Activated T-helper 1 cell treated with anti-CD3 and anti-CD28 coated beads, Interleukin-12 subunit alpha, Interleukin-12 subunit beta, Interleukin-2, Interleukin-4 antibody, amounts not matched to agents 30 ng/mL and 10 ng/mL and 1 ng/mL, durations not matched to agents 14 hours and 24 hours and 36 hours (primary cell): ENCODE results near the gene PAPSS2. TPM values are rescaled to one million over a fixed set of nuclear protein-coding genes. Genes with fewer than 3 reads are reported as not detected.

Source experiments
- DNase-seq: peaks from one replicate; pipeline ENCODE4 v3.0.0; 2021; ENCODE audit warnings: low spot score
- H3K27ac Mint-ChIP-seq: one replicate; pipeline ENCODE4 v1.8.0; 2021; ENCODE audit warnings: mild to moderate bottlenecking, mixed read lengths
- H3K27me3 Mint-ChIP-seq: one replicate; pipeline ENCODE4 v1.8.0; 2022; ENCODE audit warnings: mild to moderate bottlenecking, moderate library complexity, mixed read lengths; ENCODE audit not compliant: insufficient read depth
- H3K36me3 Mint-ChIP-seq: one replicate; pipeline ENCODE4 v1.8.0; 2021; ENCODE audit warnings: low read depth, mixed read lengths
- H3K4me1 Mint-ChIP-seq: one replicate; pipeline ENCODE4 v1.8.0; 2021; ENCODE audit warnings: low read depth, mixed read lengths
- H3K4me3 Mint-ChIP-seq: one replicate; pipeline ENCODE4 v1.8.0; 2021; ENCODE audit warnings: mild to moderate bottlenecking, moderate library complexity, mixed read lengths
- H3K9me3 Mint-ChIP-seq: one replicate; pipeline ENCODE4 v1.8.0; 2021; ENCODE audit warnings: mixed read lengths
- intact Hi-C: fragments of 100-400 bp; cut with micrococcal nuclease; formaldehyde crosslinking; loops from one replicate; pipeline ENCODE4 v1.15.1; 2024
- total RNA-seq: library from RNA; stranded (reverse); gene quantifications from 2 replicates; pipeline ENCODE4 v1.2.3, GENCODE V29; 2022

Gene PAPSS2
- total RNA-seq, 1 donor from 2014 or later: 0.21 TPM

DNA sequence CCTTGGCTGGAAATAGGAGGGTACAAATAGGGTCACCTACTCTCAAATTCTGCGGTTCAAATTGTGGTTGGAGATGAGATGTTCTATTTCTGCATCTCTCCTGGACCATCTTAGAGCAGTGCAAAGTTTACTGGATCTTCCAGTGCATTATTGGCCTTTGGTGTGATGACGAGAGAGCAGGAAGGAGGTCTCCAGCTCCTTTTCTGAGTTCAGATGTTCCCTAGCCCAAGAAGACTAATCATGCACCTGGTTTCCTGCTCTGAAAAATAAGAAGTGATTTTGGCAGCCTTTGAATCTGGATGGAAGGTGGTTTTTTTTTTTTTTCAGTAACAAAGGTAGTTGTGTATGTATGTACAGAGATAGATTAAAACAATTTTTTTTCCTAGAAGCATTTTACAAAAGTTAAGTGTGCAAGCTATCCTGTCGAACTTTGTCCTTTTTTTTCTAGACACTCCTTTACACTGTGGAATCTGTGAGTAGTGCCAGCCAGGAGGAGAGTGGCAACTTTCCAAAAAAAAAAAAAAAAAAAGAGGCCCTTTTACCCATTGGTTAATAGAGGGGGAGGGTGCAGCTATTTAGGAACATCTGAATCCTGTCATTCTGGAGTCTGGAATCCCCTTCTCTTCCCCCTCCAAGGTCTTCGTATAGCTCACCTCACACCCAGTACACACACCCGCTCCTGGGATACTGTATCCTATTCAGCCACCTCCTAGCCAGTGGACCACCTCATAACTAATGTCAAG is 26.3 kb downstream of the PAPSS2 start:
- DNase-seq: no peak
- Mint-ChIP-seq H3K36me3 (no peaks in the 10 kb centered on the region), H3K27ac (no peak overlapping the region), H3K4me1 (no peaks in the 10 kb centered on the region), H3K9me3 (no peaks in the 10 kb centered on the region), H3K4me3 (no peak overlapping the region), H3K27me3 (no peaks in the 10 kb centered on the region)
- intact Hi-C loops: no loop called here

DNA sequence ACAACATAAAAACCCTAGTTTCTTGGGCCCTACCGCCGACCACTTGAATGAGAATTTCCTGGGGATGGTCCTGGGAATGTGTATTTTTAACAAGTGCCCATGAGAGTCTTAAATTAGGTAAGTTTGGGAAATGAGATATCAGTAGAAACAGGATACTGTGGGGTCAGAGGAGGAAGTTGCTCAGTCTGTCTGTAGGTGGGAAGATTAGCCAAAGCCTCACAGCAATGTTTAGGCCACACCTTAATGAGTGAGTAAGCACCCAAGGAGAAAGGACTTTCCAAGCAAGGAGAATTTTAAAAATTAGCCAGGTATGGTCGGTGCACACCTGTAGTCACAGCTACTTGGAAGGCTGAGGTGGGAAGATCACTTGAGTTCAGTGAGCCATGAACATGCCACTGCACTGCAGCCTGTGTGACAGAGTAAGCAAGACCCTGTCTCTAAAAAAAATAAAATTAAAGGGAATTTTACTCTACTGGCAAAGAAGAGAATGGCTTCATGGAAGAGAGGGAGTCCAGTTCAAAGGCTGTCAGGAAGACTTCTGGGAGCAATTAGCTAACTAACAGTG is 31.9 kb downstream of the PAPSS2 start:
- Mint-ChIP-seq H3K4me3 (no peak overlapping the region), H3K27ac (no peak overlapping the region), H3K27me3 (peaks cover 16% of the 10 kb centered on the region), H3K36me3 (no peaks in the 10 kb centered on the region), H3K4me1 (no peaks in the 10 kb centered on the region), H3K9me3 (no peaks in the 10 kb centered on the region)
- no peak for DNase-seq
- intact Hi-C loops: no loop called here

DNA sequence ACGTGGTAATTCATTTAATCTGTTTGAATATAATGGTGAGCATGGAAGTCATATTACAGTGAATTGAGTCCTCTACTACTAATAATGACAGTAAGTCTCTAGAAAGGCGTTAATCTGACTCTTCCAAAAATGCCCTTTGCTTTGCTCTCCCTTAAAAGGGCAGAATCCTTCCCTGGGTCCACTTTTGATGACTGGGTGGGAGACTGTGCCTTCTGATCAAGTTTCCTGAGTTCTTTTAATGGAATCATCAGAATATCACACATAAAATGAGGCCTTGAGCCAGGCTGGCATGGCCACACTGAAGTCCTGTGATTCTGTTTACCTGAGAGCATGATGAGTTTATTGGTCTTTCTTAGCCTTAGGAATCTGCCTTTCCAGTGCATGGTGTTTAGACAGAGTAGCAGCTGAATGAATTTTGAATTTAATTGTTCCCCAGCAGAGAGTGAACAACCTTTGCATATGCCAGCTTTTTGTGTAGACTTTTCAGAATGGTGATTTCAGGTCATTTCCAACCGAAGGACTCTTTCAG is 33.3 kb downstream of the PAPSS2 start:
- no peaks in the 10 kb centered on the region for H3K36me3 Mint-ChIP-seq
- H3K4me1 Mint-ChIP-seq: no peaks in the 10 kb centered on the region
- no peak overlapping the region for H3K4me3 Mint-ChIP-seq
- H3K27ac Mint-ChIP-seq: no peak overlapping the region
- no peak for DNase-seq
- intact Hi-C loops: no loop called here
- peaks cover 17% of the 10 kb centered on the region for H3K27me3 Mint-ChIP-seq
- no peaks in the 10 kb centered on the region for H3K9me3 Mint-ChIP-seq

DNA sequence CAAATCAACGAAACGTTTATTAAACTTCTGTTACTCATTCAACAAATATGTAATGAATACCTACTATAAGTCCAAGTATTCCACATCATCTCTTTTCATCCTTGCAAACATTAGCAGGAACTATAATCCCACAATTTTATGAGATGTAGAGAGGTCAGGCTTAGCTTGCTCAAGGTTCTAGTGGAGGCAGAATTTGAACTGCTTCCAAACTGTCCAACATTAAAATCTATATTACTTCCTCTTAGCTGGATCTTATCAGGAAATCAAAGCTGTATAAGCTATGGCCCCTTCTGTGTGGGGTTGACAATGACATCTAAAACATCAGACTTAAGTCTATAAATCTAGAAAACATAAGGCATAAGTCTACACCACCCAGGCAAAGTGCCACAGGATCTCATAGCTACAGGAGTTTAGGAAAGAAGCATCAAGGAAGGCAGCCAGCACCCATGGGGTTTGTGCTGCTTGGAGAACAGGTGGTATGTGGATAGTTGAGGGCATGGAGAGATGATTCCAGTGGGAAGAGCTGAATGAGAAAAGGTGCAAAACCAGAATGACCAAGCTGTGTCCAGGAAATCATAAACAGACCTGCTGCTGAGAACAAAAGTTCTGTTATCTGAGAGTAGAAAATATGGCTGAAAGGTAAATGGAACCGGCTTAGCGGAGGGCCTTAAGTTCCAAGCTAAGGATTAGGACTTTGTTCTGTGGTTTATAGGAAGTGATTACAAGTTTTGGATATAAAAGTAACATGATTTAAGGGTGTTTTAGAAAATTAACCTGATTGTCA is 34.5 kb downstream of the PAPSS2 start:
- intact Hi-C loops: no loop called here
- H3K27me3 Mint-ChIP-seq: peaks cover 18% of the 10 kb centered on the region
- H3K4me3 Mint-ChIP-seq: no peak overlapping the region
- no peaks in the 10 kb centered on the region for H3K4me1 Mint-ChIP-seq
- H3K9me3 Mint-ChIP-seq: no peaks in the 10 kb centered on the region
- no peaks in the 10 kb centered on the region for H3K36me3 Mint-ChIP-seq
- no peak for DNase-seq
- no peak overlapping the region for H3K27ac Mint-ChIP-seq

DNA sequence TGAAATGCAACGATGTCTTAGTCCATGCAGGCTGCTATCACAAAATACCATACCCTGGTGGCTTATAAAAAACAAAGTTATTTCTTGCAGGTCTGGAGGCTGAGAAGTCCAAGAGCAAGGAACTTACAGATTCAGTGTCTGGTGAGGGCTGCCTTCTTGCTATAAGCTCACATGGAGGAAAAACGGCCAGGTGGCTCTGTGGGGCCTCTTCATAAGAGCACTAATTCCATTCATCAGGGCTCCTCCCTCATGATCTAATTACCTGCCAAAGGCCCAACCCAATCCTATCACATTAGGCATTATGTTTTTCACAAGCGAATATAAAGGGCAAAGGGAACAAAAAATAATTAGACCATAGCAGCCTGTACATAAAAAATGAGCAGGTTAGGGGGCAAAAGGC is 35.4 kb downstream of the PAPSS2 start:
- intact Hi-C loops: no loop called here
- no peak overlapping the region for H3K4me3 Mint-ChIP-seq
- no peak overlapping the region for H3K27ac Mint-ChIP-seq
- H3K36me3 Mint-ChIP-seq: no peaks in the 10 kb centered on the region
- no peaks in the 10 kb centered on the region for H3K4me1 Mint-ChIP-seq
- H3K27me3 Mint-ChIP-seq: peaks cover 18% of the 10 kb centered on the region
- DNase-seq: no peak
- H3K9me3 Mint-ChIP-seq: no peaks in the 10 kb centered on the region

DNA sequence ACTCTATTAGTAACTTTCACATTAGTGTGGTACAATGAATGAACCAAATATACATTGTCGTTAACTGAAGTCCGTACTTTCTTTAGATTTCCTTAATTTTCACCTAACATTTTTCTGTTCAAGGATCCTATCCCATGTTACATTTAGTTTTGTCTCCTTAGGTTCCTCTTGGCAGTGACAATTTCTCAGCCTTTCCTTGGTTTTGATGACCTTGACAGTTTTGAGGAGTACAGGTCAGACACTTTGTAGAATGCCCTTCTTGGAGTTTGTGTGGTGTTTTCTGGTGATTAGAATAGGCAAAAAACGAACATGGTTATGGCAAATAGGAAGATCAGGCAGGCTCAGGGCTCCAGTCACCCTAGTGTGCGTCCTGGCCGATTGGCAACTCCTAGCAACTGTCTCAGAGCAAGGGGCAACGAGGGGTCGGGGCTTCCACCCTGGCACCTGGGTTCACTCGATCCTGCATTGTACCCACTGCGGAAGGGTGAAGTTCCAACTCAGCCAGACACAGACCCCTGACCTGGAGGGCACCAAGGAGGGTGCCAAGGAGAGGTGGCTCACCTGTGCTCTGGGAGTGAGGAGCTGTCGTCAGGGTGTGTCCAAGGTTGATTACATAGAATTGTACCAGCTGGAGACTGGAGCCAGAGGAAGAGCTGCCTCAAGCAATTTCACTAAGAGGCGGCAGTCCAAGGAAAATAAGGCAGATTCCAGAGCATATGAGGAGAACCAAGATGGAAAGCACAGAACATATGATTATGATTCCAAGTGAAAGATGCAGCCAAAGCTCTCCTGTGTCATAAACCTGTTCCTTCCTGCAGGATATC is 37.5 kb downstream of the PAPSS2 start:
- no peak for DNase-seq
- H3K9me3 Mint-ChIP-seq: no peaks in the 10 kb centered on the region
- H3K4me1 Mint-ChIP-seq: no peaks in the 10 kb centered on the region
- no peak overlapping the region for H3K4me3 Mint-ChIP-seq
- peaks cover 21% of the 10 kb centered on the region for H3K27me3 Mint-ChIP-seq
- H3K27ac Mint-ChIP-seq: no peak overlapping the region
- H3K36me3 Mint-ChIP-seq: no peaks in the 10 kb centered on the region
- intact Hi-C loops: no loop called here

DNA sequence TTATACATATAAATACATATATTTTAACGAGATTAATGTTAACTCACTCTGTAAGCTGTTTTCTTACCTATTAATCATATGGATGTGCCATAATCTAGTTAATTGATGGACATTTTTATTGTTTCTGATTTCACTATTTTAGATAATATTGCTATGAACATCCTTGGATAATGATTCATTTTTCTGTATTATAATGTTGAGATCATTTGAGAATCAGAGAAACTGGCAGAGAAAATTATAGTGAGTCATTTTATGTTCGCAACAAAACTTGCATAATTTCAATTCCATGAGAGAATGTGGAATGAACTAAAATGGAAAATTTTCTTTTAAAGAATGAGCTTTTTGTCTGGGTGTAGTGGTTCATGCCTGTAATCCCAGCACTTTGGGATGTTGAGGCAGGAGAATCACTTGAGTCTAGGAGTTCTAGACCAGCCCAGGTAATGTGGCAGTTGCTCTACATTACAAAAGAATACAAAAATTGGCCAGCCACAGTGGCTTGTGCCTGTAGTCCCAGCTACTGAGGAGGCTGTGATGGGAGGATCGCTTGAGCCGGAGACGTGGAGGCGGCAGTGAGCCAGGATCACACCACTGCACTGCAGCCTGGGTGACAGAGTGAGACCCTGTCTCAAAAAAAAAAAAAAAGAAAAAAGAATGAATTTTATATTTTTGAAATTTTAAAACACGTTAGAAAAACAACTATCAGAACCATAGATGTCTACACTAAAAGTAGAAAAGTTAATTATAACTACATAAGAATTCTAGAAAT is 40.5 kb downstream of the PAPSS2 start:
- H3K4me3 Mint-ChIP-seq: no peak overlapping the region
- no peaks in the 10 kb centered on the region for H3K36me3 Mint-ChIP-seq

DNA sequence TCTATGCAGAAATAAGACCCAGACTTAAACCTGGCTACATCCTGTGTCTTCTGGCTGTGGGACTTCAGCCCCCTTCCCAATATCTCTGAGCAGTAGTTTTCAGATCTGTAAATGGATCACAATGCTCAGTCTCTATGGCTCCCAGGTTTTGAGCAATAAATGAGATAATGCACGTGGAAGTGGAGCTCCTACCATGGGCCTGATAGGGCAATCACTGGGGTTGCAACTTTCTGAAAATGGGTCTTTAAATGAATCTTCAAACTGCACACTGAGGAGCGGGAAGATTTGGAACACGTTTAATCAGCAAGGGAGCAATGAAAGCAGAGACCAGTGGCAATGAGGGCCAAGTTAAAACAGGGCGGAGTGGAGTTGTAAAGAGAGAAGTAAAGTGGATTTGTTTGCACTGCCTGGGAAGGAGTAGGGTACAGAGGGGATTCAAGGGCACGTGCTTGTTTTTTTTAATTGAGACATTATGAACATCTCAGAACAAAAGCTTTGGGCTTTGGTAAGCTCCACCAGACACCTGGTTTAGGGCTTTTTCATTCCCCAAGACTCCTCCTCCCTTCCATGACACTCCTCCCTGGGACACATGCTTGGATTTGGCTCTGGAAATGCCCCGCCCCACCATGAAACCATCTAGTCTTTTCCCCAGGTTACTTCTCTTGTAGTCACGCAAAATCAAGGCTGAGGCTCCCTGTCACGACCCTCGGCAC is 42.7 kb downstream of the PAPSS2 start:
- Mint-ChIP-seq H3K4me1 (no peaks in the 10 kb centered on the region), H3K27ac (no peak overlapping the region), H3K9me3 (no peaks in the 10 kb centered on the region), H3K27me3 (peaks cover 18% of the 10 kb centered on the region), H3K36me3 (no peaks in the 10 kb centered on the region), H3K4me3 (no peak overlapping the region)
- intact Hi-C loops: no loop called here
- no peak for DNase-seq

More for the DNA sequence above, 40.5 kb downstream of the PAPSS2 start:
- H3K4me1 Mint-ChIP-seq: no peaks in the 10 kb centered on the region
- intact Hi-C loops: no loop called here
- no peak for DNase-seq
- no peak overlapping the region for H3K27ac Mint-ChIP-seq
- H3K27me3 Mint-ChIP-seq: peaks cover 19% of the 10 kb centered on the region
- H3K9me3 Mint-ChIP-seq: no peaks in the 10 kb centered on the region

DNA sequence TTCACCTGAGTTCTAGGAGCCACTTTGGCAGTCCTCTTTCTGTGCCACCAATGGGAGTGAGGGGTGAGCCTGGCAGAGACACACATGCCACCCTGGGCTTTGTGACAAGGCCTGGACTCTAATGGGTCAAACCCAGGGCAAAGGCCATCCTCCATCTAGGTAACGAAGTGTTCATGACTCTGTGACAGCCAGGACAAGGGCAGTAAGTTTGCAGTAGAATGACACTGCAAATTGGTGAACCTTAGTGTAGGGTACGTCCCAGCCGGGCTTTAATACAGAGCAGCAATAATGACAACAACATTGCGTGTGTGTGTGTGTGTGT is 43.3 kb downstream of the PAPSS2 start:
- H3K27me3 Mint-ChIP-seq: peaks cover 18% of the 10 kb centered on the region
- intact Hi-C loops: no loop called here

DNA sequence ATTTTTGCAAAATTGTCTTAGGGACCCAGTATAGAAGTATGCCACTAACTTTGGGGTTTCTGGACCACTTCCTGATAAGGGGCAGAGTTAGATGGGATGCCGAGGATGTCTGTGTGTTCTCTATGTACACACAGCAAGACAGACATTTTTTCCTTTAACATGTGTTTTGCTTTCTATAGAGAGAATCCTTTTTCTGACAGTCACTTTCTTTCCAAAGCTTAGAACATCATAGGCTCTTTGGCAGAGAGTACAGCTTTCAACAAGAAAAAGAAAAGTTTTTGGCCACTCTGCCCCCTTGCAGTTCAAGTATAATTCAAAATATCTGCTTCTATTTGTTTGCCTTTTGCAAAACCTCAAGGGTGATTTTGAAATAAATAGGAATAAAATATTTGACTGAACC is 44.1 kb downstream of the PAPSS2 start:
- no peak overlapping the region for H3K4me3 Mint-ChIP-seq
- H3K9me3 Mint-ChIP-seq: no peaks in the 10 kb centered on the region
- H3K27me3 Mint-ChIP-seq: peaks cover 21% of the 10 kb centered on the region
- no peak for DNase-seq
- intact Hi-C loops: no loop called here
- no peaks in the 10 kb centered on the region for H3K36me3 Mint-ChIP-seq
- H3K4me1 Mint-ChIP-seq: no peaks in the 10 kb centered on the region
- no peak overlapping the region for H3K27ac Mint-ChIP-seq

More for the DNA sequence above, 43.3 kb downstream of the PAPSS2 start:
- Mint-ChIP-seq H3K4me3 (no peak overlapping the region), H3K36me3 (no peaks in the 10 kb centered on the region), H3K4me1 (no peaks in the 10 kb centered on the region), H3K9me3 (no peaks in the 10 kb centered on the region), H3K27ac (no peak overlapping the region)
- DNase-seq: no peak

DNA sequence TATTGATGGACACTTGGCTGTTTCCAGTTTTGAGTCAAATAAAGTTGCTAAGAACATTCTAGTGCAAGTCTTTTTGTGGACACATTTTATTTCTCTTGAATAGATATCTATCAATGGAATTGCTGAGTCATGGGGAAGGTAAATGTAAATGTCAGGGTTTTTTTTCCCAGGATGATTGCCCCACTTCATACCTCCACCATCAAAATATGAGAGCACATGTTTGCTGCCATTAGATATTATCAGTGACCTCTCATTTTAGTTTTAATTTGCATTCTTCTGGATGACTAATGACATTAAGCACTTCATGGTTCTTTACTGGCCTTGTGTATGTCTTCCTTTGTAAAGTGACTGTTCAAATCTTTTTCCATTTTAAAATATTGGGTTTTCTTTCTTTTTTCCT is 45.7 kb downstream of the PAPSS2 start:
- Mint-ChIP-seq H3K9me3 (no peaks in the 10 kb centered on the region), H3K36me3 (no peaks in the 10 kb centered on the region), H3K4me1 (no peaks in the 10 kb centered on the region), H3K27ac (no peak overlapping the region), H3K4me3 (no peak overlapping the region), H3K27me3 (peaks cover 21% of the 10 kb centered on the region)
- DNase-seq: no peak
- intact Hi-C loops: no loop called here

DNA sequence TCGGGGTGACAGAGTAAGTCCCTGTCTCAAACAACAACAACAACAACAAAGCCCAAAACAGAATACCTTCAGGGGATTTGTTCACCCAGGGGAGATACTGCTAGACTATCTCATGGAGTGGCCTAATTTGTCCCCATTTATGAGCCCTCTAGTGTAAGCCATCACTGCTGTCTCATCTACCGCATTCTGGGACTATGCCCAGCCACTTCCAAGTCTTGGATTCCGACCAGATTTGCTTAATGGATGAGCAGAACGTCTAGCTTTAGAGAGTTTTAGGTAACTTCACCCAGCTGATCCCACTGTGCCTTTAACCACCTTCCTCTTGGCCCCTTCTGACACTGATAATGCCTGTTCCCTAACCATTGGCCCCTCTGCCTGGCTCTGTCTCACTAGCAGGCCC is 47.1 kb downstream of the PAPSS2 start:
- no peaks in the 10 kb centered on the region for H3K36me3 Mint-ChIP-seq
- no peaks in the 10 kb centered on the region for H3K4me1 Mint-ChIP-seq
- intact Hi-C loops: no loop called here
- no peak overlapping the region for H3K27ac Mint-ChIP-seq
- DNase-seq: no peak
- H3K4me3 Mint-ChIP-seq: no peak overlapping the region
- no peaks in the 10 kb centered on the region for H3K9me3 Mint-ChIP-seq
- peaks cover 23% of the 10 kb centered on the region for H3K27me3 Mint-ChIP-seq
